Right atrium auricular region (tissue), 2 donors: ENCODE data around the gene ANKRD60. TPM values are rescaled to one million over a fixed set of nuclear protein-coding genes. Genes with fewer than 3 reads are reported as not detected.

ENCODE experiments used
- DNase-seq: peaks from one replicate; pipeline ENCODE4 v3.0.0-alpha.2; 2019; ENCODE audit warnings: low spot score
- H3K27ac ChIP-seq, 2 donors: fragments of 200-600 bp; sonication (generic); 1 replicate in 1 of 2; 2 replicates in 1 of 2; pipeline ENCODE4 v1.5.1; 2016 to 2019
- H3K27me3 ChIP-seq, 2 donors: fragments of 200-600 bp; sonication (generic); one replicate each; pipeline versions ENCODE4 v1.5.1 to v1.6.0; 2017 to 2019
- H3K36me3 ChIP-seq: fragments of 200-600 bp; sonication (generic); one replicate; pipeline ENCODE4 v1.5.1; 2016
- H3K4me1 ChIP-seq, 2 donors: fragments of 200-600 bp; sonication (generic); one replicate each; pipeline versions ENCODE4 v1.5.1 to v1.6.0; 2017 to 2019
- H3K4me3 ChIP-seq, 2 donors: fragments of 200-600 bp; sonication (generic); 1 replicate in 1 of 2; 2 replicates in 1 of 2; pipeline ENCODE4 v1.5.1; 2017 to 2019; ENCODE audit warnings: mild to moderate bottlenecking in 1 of 2, moderate library complexity in 1 of 2
- H3K9me3 ChIP-seq, 2 donors: fragments of 200-600 bp; sonication (generic); one replicate each; pipeline ENCODE4 v1.5.1; 2019
- CTCF ChIP-seq, 2 donors: fragments of 200-600 bp; sonication (generic); IDR thresholded peaks; one replicate each; pipeline ENCODE4 v1.5.1; 2019; ENCODE audit warnings: antibody characterized with exemption in 2 of 2
- total RNA-seq, 2 donors: library from RNA; depleted of rRNA; stranded (reverse); fragments of >200 nt; gene quantifications; one replicate each; pipeline ENCODE4 v1.1.0, GENCODE V29; 2016

The ANKRD60 gene
- total RNA-seq, 2 donors from 2014 or later = not detected

- DNase-seq = no peak
- Histone ChIP-seq H3K9me3 (no peaks in the 10 kb centered on the region), H3K36me3 (no peaks in the 10 kb centered on the region), H3K4me1 (no peaks in the 10 kb centered on the region), H3K27me3 (no peaks in the 10 kb centered on the region), H3K27ac (no peak overlapping the region), H3K4me3 (no peak overlapping the region)
- no peak for TF ChIP-seq CTCF (IDR thresholded peaks at IDR 0.05)
Measured at GRCh38 chr20:58213121-58213520, 15.3 kb downstream of the ANKRD60 start.

DNA sequence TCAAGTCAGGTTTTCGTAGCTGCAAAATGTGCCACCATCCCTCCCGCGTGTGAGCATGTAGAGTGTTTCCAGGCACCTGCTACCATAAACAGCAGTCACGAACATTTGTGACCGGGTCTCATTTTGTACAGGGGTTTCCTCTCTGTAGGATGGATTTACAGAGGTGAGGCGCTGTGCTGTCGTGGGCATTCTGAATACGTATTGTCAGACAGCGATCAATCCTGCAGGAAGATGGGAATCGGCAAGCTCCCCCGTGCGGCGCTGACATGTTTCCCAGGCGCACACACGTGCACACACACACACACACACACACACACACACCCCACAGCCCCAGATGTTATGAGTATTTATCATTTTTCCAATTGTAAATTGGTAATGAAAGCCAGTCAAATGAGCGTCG lies 15.8 kb downstream of the ANKRD60 start:
- no peaks in the 10 kb centered on the region for H3K4me1 ChIP-seq
- no peaks in the 10 kb centered on the region for H3K9me3 ChIP-seq
- no peak overlapping the region for H3K4me3 ChIP-seq
- no peaks in the 10 kb centered on the region for H3K27me3 ChIP-seq
- TF ChIP-seq CTCF (IDR thresholded peaks at IDR 0.05) = no peak
- no peak overlapping the region for H3K27ac ChIP-seq
- no peaks in the 10 kb centered on the region for H3K36me3 ChIP-seq
- DNase-seq = no peak

DNA sequence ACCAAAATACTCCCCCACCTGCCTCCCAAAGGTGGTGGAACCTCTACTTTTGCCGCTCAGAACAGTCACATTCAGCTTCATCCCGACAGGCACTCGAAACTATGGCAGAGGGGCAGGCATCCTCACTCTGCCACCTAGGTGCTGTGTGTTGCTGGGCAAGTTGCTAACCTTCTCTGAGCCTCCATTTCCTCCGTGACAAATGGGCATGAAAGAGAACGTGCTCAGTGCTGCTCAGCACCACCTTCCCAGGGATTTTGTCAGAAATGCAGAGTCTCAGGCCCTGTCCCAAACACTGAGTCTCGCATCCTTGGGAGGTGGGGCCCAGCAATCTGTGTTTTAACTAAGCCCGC lies 18.1 kb downstream of the ANKRD60 start:
- H3K36me3 ChIP-seq = no peaks in the 10 kb centered on the region
- no peak for DNase-seq
- no peaks in the 10 kb centered on the region for H3K27me3 ChIP-seq
- H3K4me1 ChIP-seq = no peaks in the 10 kb centered on the region
- no peak overlapping the region for H3K27ac ChIP-seq
- no peaks in the 10 kb centered on the region for H3K9me3 ChIP-seq
- TF ChIP-seq CTCF (IDR thresholded peaks at IDR 0.05) = no peak
- H3K4me3 ChIP-seq = no peak overlapping the region

DNA sequence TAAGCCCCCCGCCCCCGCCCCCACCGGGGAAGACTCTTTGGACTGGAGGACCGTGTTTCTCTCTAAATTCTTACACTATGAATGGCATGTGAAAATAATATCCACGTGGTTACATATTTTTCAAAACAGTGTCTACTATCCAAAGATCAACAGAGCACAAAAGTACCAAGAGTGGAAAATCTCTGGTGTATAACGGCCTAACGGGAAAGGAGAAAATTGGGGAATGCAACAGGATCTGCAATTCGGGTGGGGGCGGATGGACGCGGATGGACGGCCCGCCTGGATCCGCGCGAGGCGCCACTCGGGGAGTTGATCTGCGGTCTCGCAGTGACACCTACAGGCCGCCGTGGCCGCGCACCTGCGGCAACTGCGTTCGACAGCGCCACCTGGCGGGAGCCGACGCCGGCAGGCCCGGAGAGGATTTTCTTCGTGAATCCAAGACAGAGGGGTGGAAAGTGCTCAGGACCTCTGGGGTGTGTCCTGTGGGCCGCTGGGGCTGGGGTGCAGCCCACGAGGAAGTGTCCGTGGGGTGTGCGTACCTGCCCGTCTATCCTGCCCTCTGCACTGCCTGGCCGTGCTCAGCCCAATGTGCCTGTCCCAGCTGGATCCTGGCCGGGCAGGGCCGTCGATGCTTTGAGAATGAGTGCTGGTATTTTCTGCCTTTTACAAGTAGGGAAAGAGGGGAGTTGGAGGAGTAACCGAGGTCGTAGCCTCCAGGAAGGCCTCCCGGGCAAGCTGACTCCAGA lies 18.6 kb downstream of the ANKRD60 start:
- H3K27me3 ChIP-seq = no peaks in the 10 kb centered on the region
- H3K27ac ChIP-seq = no peak overlapping the region
- no peak overlapping the region for H3K4me3 ChIP-seq
- H3K4me1 ChIP-seq = no peaks in the 10 kb centered on the region
- TF ChIP-seq CTCF (IDR thresholded peaks at IDR 0.05) = peak; percentile 99 to 100
- DNase-seq = peak; percentile 84
- no peaks in the 10 kb centered on the region for H3K9me3 ChIP-seq
- H3K36me3 ChIP-seq = no peaks in the 10 kb centered on the region

- no peak for DNase-seq
- TF ChIP-seq CTCF (IDR thresholded peaks at IDR 0.05) = no peak
- Histone ChIP-seq H3K9me3 (no peaks in the 10 kb centered on the region), H3K36me3 (no peaks in the 10 kb centered on the region), H3K4me3 (no peak overlapping the region), H3K27ac (no peak overlapping the region), H3K27me3 (no peaks in the 10 kb centered on the region), H3K4me1 (no peaks in the 10 kb centered on the region)
Measured at GRCh38 chr20:58208944-58209343, 19.5 kb downstream of the ANKRD60 start.

GRCh38 chr20:58205850-58206249 lies 22.6 kb downstream of the ANKRD60 start:
- no peak for TF ChIP-seq CTCF (IDR thresholded peaks at IDR 0.05)
- H3K4me3 ChIP-seq = no peak overlapping the region
- no peaks in the 10 kb centered on the region for H3K36me3 ChIP-seq
- no peaks in the 10 kb centered on the region for H3K27me3 ChIP-seq
- H3K4me1 ChIP-seq = no peaks in the 10 kb centered on the region
- no peak for DNase-seq
- no peak overlapping the region for H3K27ac ChIP-seq
- no peaks in the 10 kb centered on the region for H3K9me3 ChIP-seq
